Esophagus muscularis mucosa (tissue), 3 donors: ENCODE measurements around the gene OSGIN1.

Experiments used
- CTCF ChIP-seq, 3 experiments: fragments of 200-600 bp in 2 of 3; fragments of 450-650 bp in 1 of 3; sonication (generic) in 2 of 3; IDR thresholded peaks; one replicate each; pipeline ENCODE4 v1.5.1; 2017 to 2019; ENCODE audit warnings: antibody characterized with exemption in 3 of 3, mild to moderate bottlenecking in 2 of 3, moderate library complexity in 1 of 3
- POLR2A ChIP-seq: fragments of 450-650 bp; IDR thresholded peaks from one replicate; pipeline ENCODE4 v1.6.1; 2017; ENCODE audit warnings: antibody characterized with exemption, moderate library complexity, mild to moderate bottlenecking, low read depth

DNA sequence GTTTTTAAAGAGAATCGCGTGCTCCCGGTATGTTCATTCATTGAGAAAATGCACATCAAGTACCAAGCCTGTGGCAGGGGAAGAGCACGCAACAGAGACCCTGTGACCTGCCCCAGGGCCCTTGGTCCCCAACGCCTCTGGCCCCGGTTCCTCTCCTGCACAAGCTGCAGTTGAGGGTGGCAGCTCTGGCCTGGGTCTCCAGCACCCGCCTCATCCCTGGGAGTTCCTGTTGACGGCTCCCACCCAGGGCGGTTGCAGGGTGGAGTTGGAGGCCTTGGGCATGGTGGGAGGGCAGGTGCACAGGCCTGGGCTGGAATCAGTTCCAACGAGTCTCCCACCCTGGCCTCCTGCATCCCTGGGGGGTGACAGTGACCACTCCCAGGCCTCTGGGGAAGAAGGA lies 20.0 kb downstream of the OSGIN1 start:
- no peak for TF ChIP-seq CTCF (IDR thresholded peaks at IDR 0.05)
- no peak for TF ChIP-seq POLR2A
